IPS-20b (cell line): ENCODE data around the gene EPHA4.

Experiments
- H3K27ac ChIP-seq: one replicate; pipeline ENCODE4 v1.5.1; 2013; ENCODE audit warnings: low read length
- H3K27me3 ChIP-seq: 2 replicates; pipeline ENCODE4 v1.6.1; 2013; ENCODE audit warnings: mild to moderate bottlenecking, low read length, inconsistent platforms; ENCODE audit not compliant: insufficient read depth
- H3K36me3 ChIP-seq: 2 replicates; pipeline ENCODE4 v1.6.1; 2013; ENCODE audit warnings: low read depth, mild to moderate bottlenecking, inconsistent platforms, low read length, moderate library complexity; ENCODE audit not compliant: insufficient read depth
- H3K4me1 ChIP-seq: 2 replicates; pipeline ENCODE4 v1.6.1; 2013; ENCODE audit warnings: mild to moderate bottlenecking, control low read depth, inconsistent platforms, low read length, moderate library complexity; ENCODE audit not compliant: insufficient read depth
- H3K4me3 ChIP-seq: 2 replicates; pipeline ENCODE4 v1.5.1; 2013; ENCODE audit warnings: mild to moderate bottlenecking, low read length, inconsistent platforms
- H3K9ac ChIP-seq: 2 replicates; pipeline ENCODE4 v1.6.1; 2013; ENCODE audit warnings: low read depth, mild to moderate bottlenecking, inconsistent platforms, low read length, moderate library complexity
- H3K9me3 ChIP-seq: 2 replicates; pipeline ENCODE4 v1.6.1; 2013; ENCODE audit warnings: mild to moderate bottlenecking, low read depth, low read length, inconsistent platforms; ENCODE audit not compliant: insufficient read depth

Gene EPHA4

GRCh38 chr2:221601376-221601775 lies 29.3 kb upstream of the EPHA4 start:
- Histone ChIP-seq H3K9ac (no peak overlapping the region), H3K27ac (no peak overlapping the region), H3K4me1 (peaks cover 17% of the 10 kb centered on the region; the same call in 1 of the 2 replicates), H3K36me3 (no peaks in the 10 kb centered on the region), H3K9me3 (no peaks in the 10 kb centered on the region), H3K4me3 (no peak overlapping the region), H3K27me3 (no peaks in the 10 kb centered on the region)

GRCh38 chr2:221600388-221600787 lies 28.3 kb upstream of the EPHA4 start:
- Histone ChIP-seq H3K4me3 (no peak overlapping the region), H3K4me1 (peaks cover 16% of the 10 kb centered on the region; the same call in 1 of the 2 replicates), H3K36me3 (no peaks in the 10 kb centered on the region), H3K27me3 (no peaks in the 10 kb centered on the region), H3K9ac (no peak overlapping the region), H3K27ac (no peak overlapping the region), H3K9me3 (no peaks in the 10 kb centered on the region)

GRCh38 chr2:221596192-221596591 lies 24.1 kb upstream of the EPHA4 start:
- Histone ChIP-seq H3K27ac (no peak overlapping the region), H3K36me3 (no peaks in the 10 kb centered on the region), H3K9me3 (no peaks in the 10 kb centered on the region), H3K9ac (no peak overlapping the region), H3K4me1 (no peaks in the 10 kb centered on the region), H3K4me3 (no peak overlapping the region), H3K27me3 (no peaks in the 10 kb centered on the region)

- Histone ChIP-seq H3K27ac (no peak overlapping the region), H3K27me3 (no peaks in the 10 kb centered on the region), H3K9me3 (no peaks in the 10 kb centered on the region), H3K4me3 (no peak overlapping the region), H3K9ac (no peak overlapping the region), H3K36me3 (no peaks in the 10 kb centered on the region), H3K4me1 (peaks cover 8% of the 10 kb centered on the region; the same call in 1 of the 2 replicates)
Observed at GRCh38 chr2:221590861-221591365, 18.8 kb upstream of the EPHA4 start.

GRCh38 chr2:221589696-221590095 lies 17.6 kb upstream of the EPHA4 start:
- Histone ChIP-seq H3K9ac (no peak overlapping the region), H3K27me3 (no peaks in the 10 kb centered on the region), H3K4me3 (no peak overlapping the region)

GRCh38 chr2:221588306-221588985 lies 16.3 kb upstream of the EPHA4 start:
- Histone ChIP-seq H3K27me3 (no peaks in the 10 kb centered on the region), H3K4me3 (no peak overlapping the region), H3K9me3 (no peaks in the 10 kb centered on the region), H3K36me3 (no peaks in the 10 kb centered on the region), H3K4me1 (peaks cover 11% of the 10 kb centered on the region; the same call in 1 of the 2 replicates), H3K9ac (no peak overlapping the region), H3K27ac (no peak overlapping the region)

More at GRCh38 chr2:221589696-221590095, 17.6 kb upstream of the EPHA4 start:
- Histone ChIP-seq H3K27ac (no peak overlapping the region), H3K36me3 (no peaks in the 10 kb centered on the region), H3K4me1 (peaks cover 8% of the 10 kb centered on the region; the same call in 1 of the 2 replicates), H3K9me3 (no peaks in the 10 kb centered on the region)

- H3K9me3 ChIP-seq, result no peaks in the 10 kb centered on the region
- H3K27ac ChIP-seq, result no peak overlapping the region
- H3K27me3 ChIP-seq, result no peaks in the 10 kb centered on the region
- no peak overlapping the region for H3K4me3 ChIP-seq
- H3K4me1 ChIP-seq, result peaks cover 16% of the 10 kb centered on the region; the same call in 1 of the 2 replicates
- H3K36me3 ChIP-seq, result no peaks in the 10 kb centered on the region
- H3K9ac ChIP-seq, result no peak overlapping the region
Observed at GRCh38 chr2:221581986-221582385, 9.9 kb upstream of the EPHA4 start.

GRCh38 chr2:221574231-221574570 lies 2.1 kb upstream of the EPHA4 start:
- peaks cover 13% of the 10 kb centered on the region; the same call in 1 of the 2 replicates for H3K4me1 ChIP-seq
- H3K9ac ChIP-seq, result peak overlapping the region; percentile 59; the same call in 1 of the 2 replicates
- no peaks in the 10 kb centered on the region for H3K36me3 ChIP-seq
- peak overlapping the region; percentile 68; the same call in 1 of the 2 replicates for H3K4me3 ChIP-seq
- no peaks in the 10 kb centered on the region for H3K9me3 ChIP-seq
- peaks cover 60% of the 10 kb centered on the region for H3K27me3 ChIP-seq
- no peak overlapping the region for H3K27ac ChIP-seq

- H3K4me1 ChIP-seq, result peaks cover 18% of the 10 kb centered on the region; the same call in 1 of the 2 replicates
- no peak overlapping the region for H3K27ac ChIP-seq
- H3K36me3 ChIP-seq, result no peaks in the 10 kb centered on the region
- peaks cover 65% of the 10 kb centered on the region for H3K27me3 ChIP-seq
- H3K9ac ChIP-seq, result peak overlapping the region; percentile 59; the same call in 1 of the 2 replicates
- H3K4me3 ChIP-seq, result peak overlapping the region; percentile 82
- no peaks in the 10 kb centered on the region for H3K9me3 ChIP-seq
Observed at GRCh38 chr2:221573430-221574230, 1.5 kb upstream of the EPHA4 start.

- Histone ChIP-seq H3K27me3 (peaks cover 72% of the 10 kb centered on the region), H3K27ac (no peak overlapping the region), H3K4me1 (peaks cover 20% of the 10 kb centered on the region; the same call in 1 of the 2 replicates), H3K9me3 (no peaks in the 10 kb centered on the region), H3K9ac (peak overlapping the region; percentile 52; the same call in 1 of the 2 replicates), H3K4me3 (peak overlapping the region; percentile 82), H3K36me3 (0 out of 2 replicates have a peak, but pooled peaks cover 3% of the 10 kb centered on the region)
Observed at GRCh38 chr2:221572821-221573429, 821 bp upstream of the EPHA4 start.

GRCh38 chr2:221571551-221572218 lies 419 bp downstream of the EPHA4 start:
- peaks cover 17% of the 10 kb centered on the region; the same call in 1 of the 2 replicates for H3K4me1 ChIP-seq
- peak overlapping the region; percentile 72; the same call in 1 of the 2 replicates for H3K9ac ChIP-seq
- no peaks in the 10 kb centered on the region for H3K9me3 ChIP-seq
- H3K27ac ChIP-seq, result no peak overlapping the region
- peak overlapping the region; percentile 82 for H3K4me3 ChIP-seq
- H3K27me3 ChIP-seq, result peaks cover 75% of the 10 kb centered on the region
- H3K36me3 ChIP-seq, result 0 out of 2 replicates have a peak, but pooled peaks cover 4% of the 10 kb centered on the region
